Lower lobe of right lung (tissue), 2 donors: Measurements from ENCODE around the gene EXOC3. TPM values are rescaled to one million over a fixed set of nuclear protein-coding genes. Genes with fewer than 3 reads are reported as not detected.
A peak's percentile ranks its signal among the peaks of the same experiment; 100 is the strongest.

Experiments used
- ATAC-seq, 2 donors: fragments of 200-7000 bp; cut with Tn5 transposase; one replicate each; pipeline ENCODE4 v1.9.1; 2020 to 2022; ENCODE audit warnings: mild to moderate bottlenecking in 2 of 2, moderate library complexity in 2 of 2
- DNase-seq: peaks from one replicate; pipeline ENCODE4 v3.0.0-alpha.2; 2020
- H3K27ac ChIP-seq: fragments of 200-600 bp; one replicate; pipeline ENCODE4 v1.8.0; 2022
- H3K27me3 ChIP-seq: fragments of 200-600 bp; one replicate; pipeline ENCODE4 v1.8.0; 2022; ENCODE audit warnings: low read depth
- H3K36me3 ChIP-seq: fragments of 200-600 bp; one replicate; pipeline ENCODE4 v1.8.0; 2022; ENCODE audit warnings: mild to moderate bottlenecking
- H3K4me1 ChIP-seq: fragments of 200-600 bp; one replicate; pipeline ENCODE4 v1.8.0; 2022
- H3K4me3 ChIP-seq: fragments of 200-600 bp; one replicate; pipeline ENCODE4 v1.8.0; 2022; ENCODE audit warnings: mild to moderate bottlenecking
- H3K9me3 ChIP-seq: fragments of 200-600 bp; one replicate; pipeline ENCODE4 v1.8.0; 2022
- CTCF ChIP-seq: fragments of 200-600 bp; IDR thresholded peaks from one replicate; pipeline ENCODE4 v1.8.0; 2022; ENCODE audit warnings: antibody characterized with exemption, mild to moderate bottlenecking
- intact Hi-C: fragments of 100-400 bp; cut with DNase I; formaldehyde crosslinking; loops from one replicate; pipeline ENCODE4 v1.11.0; 2022
- total RNA-seq: library from RNA; stranded (reverse); fragmentation: NEBNext Ultra II Directional; extraction: Animal tissue kit (Norgen Biotek cat#: 25700); gene quantifications from one replicate; pipeline ENCODE4 v1.2.1, GENCODE V29; 2021
- donor health status: DM: no; HTN: yes; CAD: no; lungs with severe emphysema.

The EXOC3 gene
- total RNA-seq, 1 donor from 2014 or later: 58.9 TPM

GRCh38 chr5:422323-423232 is 20.4 kb upstream of the EXOC3 start:
- H3K9me3 ChIP-seq: no peaks in the 10 kb centered on the region
- intact Hi-C loops: no loop called here
- H3K4me3 ChIP-seq: no peak overlapping the region
- DNase-seq (peak; percentile 35), ATAC-seq (no peak)
- H3K4me1 ChIP-seq: no peaks in the 10 kb centered on the region
- no peak overlapping the region for H3K27ac ChIP-seq
- H3K36me3 ChIP-seq: no peaks in the 10 kb centered on the region
- TF ChIP-seq CTCF: no peak
- H3K27me3 ChIP-seq: no peaks in the 10 kb centered on the region

DNA sequence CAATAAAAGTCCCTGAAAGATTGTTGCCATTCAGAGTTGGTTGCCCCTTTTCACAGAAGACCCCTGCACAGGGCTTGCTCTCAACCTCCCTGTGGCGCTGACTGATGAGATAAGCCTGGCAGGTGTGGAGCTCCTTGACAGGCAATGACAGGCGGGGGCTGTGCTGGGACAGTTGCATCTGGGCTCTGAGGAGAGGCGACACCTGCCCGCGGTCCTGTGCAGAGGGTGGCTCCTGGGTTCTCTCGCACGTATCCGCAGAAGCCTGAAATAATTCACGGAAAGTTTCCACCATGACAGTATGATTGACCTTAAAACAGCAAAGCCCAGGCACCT is 19.8 kb upstream of the EXOC3 start:
- no peak overlapping the region for H3K27ac ChIP-seq
- ATAC-seq (no peak), DNase-seq (no peak)
- intact Hi-C loops: no loop called here
- no peaks in the 10 kb centered on the region for H3K4me1 ChIP-seq
- no peaks in the 10 kb centered on the region for H3K9me3 ChIP-seq
- no peak overlapping the region for H3K4me3 ChIP-seq
- H3K36me3 ChIP-seq: peaks cover 2% of the 10 kb centered on the region
- no peak for TF ChIP-seq CTCF
- no peaks in the 10 kb centered on the region for H3K27me3 ChIP-seq

DNA sequence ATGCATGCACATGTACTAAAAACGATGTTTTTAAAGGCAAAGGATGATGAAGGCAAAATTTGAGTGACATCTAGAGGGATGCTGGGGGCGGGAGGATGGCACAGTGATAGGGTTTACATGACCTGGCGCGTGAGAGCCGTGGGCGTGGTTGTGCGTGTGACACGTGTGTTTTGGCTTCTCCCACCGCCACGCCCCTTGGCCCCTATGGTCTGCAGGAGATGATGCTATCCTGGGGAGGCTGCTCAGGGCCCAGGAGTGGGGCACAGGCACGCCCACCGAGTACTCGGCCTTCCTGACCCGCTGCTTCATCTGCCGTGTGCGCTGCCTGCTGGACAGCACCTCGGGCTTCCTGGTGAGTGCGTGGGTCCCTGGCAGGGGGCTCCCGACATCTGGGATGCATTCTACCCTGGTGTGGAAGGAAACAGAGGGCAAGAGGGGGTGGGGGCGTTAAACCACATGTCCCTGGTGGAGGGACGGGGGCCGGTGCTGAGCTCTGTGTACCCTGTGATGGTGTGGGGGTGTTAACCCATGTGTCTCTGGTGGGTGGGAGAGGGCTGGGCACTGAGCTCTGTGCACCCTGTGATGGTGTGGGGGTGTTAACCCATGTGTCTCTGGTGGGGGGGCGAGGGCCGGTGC is 19.2 kb upstream of the EXOC3 start:
- H3K9me3 ChIP-seq: no peaks in the 10 kb centered on the region
- ATAC-seq (no peak), DNase-seq (no peak)
- no peak overlapping the region for H3K4me3 ChIP-seq
- H3K27me3 ChIP-seq: no peaks in the 10 kb centered on the region
- peaks cover 4% of the 10 kb centered on the region for H3K36me3 ChIP-seq
- no peak for TF ChIP-seq CTCF
- intact Hi-C loops: no loop called here
- H3K27ac ChIP-seq: no peak overlapping the region
- H3K4me1 ChIP-seq: no peaks in the 10 kb centered on the region

GRCh38 chr5:424301-425110 is 18.5 kb upstream of the EXOC3 start:
- no peaks in the 10 kb centered on the region for H3K9me3 ChIP-seq
- H3K27ac ChIP-seq: no peak overlapping the region
- H3K27me3 ChIP-seq: no peaks in the 10 kb centered on the region
- no peak overlapping the region for H3K4me3 ChIP-seq
- H3K4me1 ChIP-seq: no peaks in the 10 kb centered on the region
- intact Hi-C loops: no loop called here
- DNase-seq: no peak
- TF ChIP-seq CTCF: no peak
- no peak for ATAC-seq
- peaks cover 4% of the 10 kb centered on the region for H3K36me3 ChIP-seq

DNA sequence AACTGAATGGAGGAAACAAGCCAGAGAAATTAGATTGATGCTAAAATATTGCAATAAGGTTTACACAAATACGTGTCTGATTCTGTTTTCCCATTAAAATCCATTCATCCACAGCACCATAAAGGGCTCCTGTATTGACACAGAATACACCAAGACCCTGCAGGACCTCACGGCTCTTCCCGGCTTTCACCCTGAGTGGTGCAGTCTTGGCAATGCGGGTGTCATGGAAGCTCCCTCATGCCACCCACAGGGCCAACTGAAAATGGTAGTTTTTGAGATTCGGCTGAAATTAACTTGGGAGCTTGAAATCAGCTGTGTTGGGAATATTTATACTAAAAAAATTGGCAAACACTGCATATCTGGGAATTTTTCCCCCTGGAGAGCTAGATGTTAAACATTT is 17.3 kb upstream of the EXOC3 start:
- no peak overlapping the region for H3K27ac ChIP-seq
- intact Hi-C loops: no loop called here
- H3K4me3 ChIP-seq: no peak overlapping the region
- no peaks in the 10 kb centered on the region for H3K9me3 ChIP-seq
- H3K4me1 ChIP-seq: peaks cover 7% of the 10 kb centered on the region
- H3K27me3 ChIP-seq: no peaks in the 10 kb centered on the region
- DNase-seq: no peak
- no peak for ATAC-seq
- H3K36me3 ChIP-seq: peaks cover 4% of the 10 kb centered on the region
- TF ChIP-seq CTCF: no peak
